Karpas-422 (cell line): ENCODE results near the gene L3MBTL4. TPM values are rescaled to one million over a fixed set of nuclear protein-coding genes. Genes with fewer than 3 reads are reported as not detected.
"Not testable (repeated sequence)": the region's sequence is repeated elsewhere in the genome, so short reads cannot be mapped to it uniquely, and the experiment has no call there.

Experiments used
- DNase-seq: peaks from one replicate; pipeline ENCODE4 v3.0.0-alpha.2; 2015
- H2AFZ ChIP-seq: fragments of 200-600 bp; sonication (generic); 2 replicates; pipeline ENCODE4 v1.6.1; 2014; ENCODE audit warnings: antibody characterized with exemption, low read length, mixed read lengths
- H3K27ac ChIP-seq: fragments of 200-600 bp; sonication (generic); 2 replicates; pipeline ENCODE4 v1.5.1; 2014; ENCODE audit warnings: mild to moderate bottlenecking, low read length, moderate library complexity
- H3K27me3 ChIP-seq: fragments of 200-600 bp; sonication (generic); 2 replicates; pipeline ENCODE4 v1.6.1; 2014; ENCODE audit warnings: low read length, mixed read lengths
- H3K36me3 ChIP-seq: fragments of 200-600 bp; sonication (generic); 2 replicates; pipeline ENCODE4 v1.6.1; 2014; ENCODE audit warnings: low read length, mixed read lengths; ENCODE audit not compliant: insufficient read depth
- H3K4me1 ChIP-seq: fragments of 200-600 bp; sonication (generic); 2 replicates; pipeline ENCODE4 v1.6.1; 2014; ENCODE audit warnings: mild to moderate bottlenecking, low read length, mixed read lengths
- H3K4me2 ChIP-seq: fragments of 200-600 bp; sonication (generic); 2 replicates; pipeline ENCODE4 v1.6.1; 2014; ENCODE audit warnings: low read length, low read depth, mild to moderate bottlenecking; ENCODE audit not compliant: poor library complexity, severe bottlenecking
- H3K4me3 ChIP-seq: fragments of 200-600 bp; sonication (generic); 2 replicates; pipeline ENCODE4 v1.5.1; 2014; ENCODE audit warnings: mild to moderate bottlenecking, antibody characterized with exemption, low read length, mixed read lengths
- H3K79me2 ChIP-seq: fragments of 200-600 bp; sonication (generic); 2 replicates; pipeline ENCODE4 v1.6.1; 2014; ENCODE audit warnings: mild to moderate bottlenecking, low read length, mixed read lengths
- H3K9ac ChIP-seq: fragments of 200-600 bp; sonication (generic); 2 replicates; pipeline ENCODE4 v1.6.0; 2014; ENCODE audit warnings: low read length
- H3K9me2 ChIP-seq: fragments of 200-600 bp; sonication (generic), shearing (Covaris generic); replicated peaks from 2 replicates; pipeline ENCODE4 v1.6.0; 2014; ENCODE audit warnings: mild to moderate bottlenecking, low read length, moderate library complexity; ENCODE audit not compliant: insufficient read depth
- H3K9me3 ChIP-seq: fragments of 300-700, 200-600 bp; sonication (generic); 2 replicates; pipeline ENCODE4 v1.6.1; 2014; ENCODE audit warnings: low read length, mixed read lengths
- H4K20me1 ChIP-seq: fragments of 200-600 bp; sonication (generic); 2 replicates; pipeline ENCODE4 v1.6.1; 2014; ENCODE audit warnings: mild to moderate bottlenecking, antibody characterized with exemption, low read length, low read depth; ENCODE audit not compliant: insufficient read depth
- total RNA-seq: library from RNA; depleted of rRNA; stranded (reverse); fragments of >200 nt; shearing (Covaris generic); gene quantifications from 2 replicates; pipeline ENCODE4 v1.2.3, GENCODE V29; 2014; ENCODE audit warnings: low replicate concordance

L3MBTL4 gene
- total RNA-seq, 1 experiment from 2014 or later: 15.2 TPM

GRCh38 chr18:6412933-6413472 lies 1.7 kb downstream of the L3MBTL4 start:
- no peak overlapping the region for H3K9ac ChIP-seq
- no peak overlapping the region for H3K4me3 ChIP-seq
- H3K36me3 ChIP-seq: no peaks in the 10 kb centered on the region
- no peaks in the 10 kb centered on the region for H3K4me1 ChIP-seq
- no peaks in the 10 kb centered on the region for H4K20me1 ChIP-seq
- no peaks in the 10 kb centered on the region for H3K9me3 ChIP-seq
- no peak overlapping the region for H2AFZ ChIP-seq
- no peaks in the 10 kb centered on the region for H3K79me2 ChIP-seq
- H3K4me2 ChIP-seq: no peak overlapping the region
- DNase-seq: no peak
- no peak overlapping the region for H3K27ac ChIP-seq
- no peaks in the 10 kb centered on the region for H3K9me2 ChIP-seq
- H3K27me3 ChIP-seq: no peaks in the 10 kb centered on the region

GRCh38 chr18:6411382-6411781 lies 3.3 kb downstream of the L3MBTL4 start:
- Histone ChIP-seq H3K27ac (no peak overlapping the region), H3K4me1 (no peaks in the 10 kb centered on the region), H3K9me2 (no peaks in the 10 kb centered on the region), H3K79me2 (no peaks in the 10 kb centered on the region), H3K4me2 (no peak overlapping the region), H3K36me3 (no peaks in the 10 kb centered on the region), H2AFZ (no peak overlapping the region), H3K9ac (no peak overlapping the region), H3K27me3 (no peaks in the 10 kb centered on the region), H3K9me3 (no peaks in the 10 kb centered on the region), H3K4me3 (no peak overlapping the region), H4K20me1 (no peaks in the 10 kb centered on the region)
- no peak for DNase-seq

DNA sequence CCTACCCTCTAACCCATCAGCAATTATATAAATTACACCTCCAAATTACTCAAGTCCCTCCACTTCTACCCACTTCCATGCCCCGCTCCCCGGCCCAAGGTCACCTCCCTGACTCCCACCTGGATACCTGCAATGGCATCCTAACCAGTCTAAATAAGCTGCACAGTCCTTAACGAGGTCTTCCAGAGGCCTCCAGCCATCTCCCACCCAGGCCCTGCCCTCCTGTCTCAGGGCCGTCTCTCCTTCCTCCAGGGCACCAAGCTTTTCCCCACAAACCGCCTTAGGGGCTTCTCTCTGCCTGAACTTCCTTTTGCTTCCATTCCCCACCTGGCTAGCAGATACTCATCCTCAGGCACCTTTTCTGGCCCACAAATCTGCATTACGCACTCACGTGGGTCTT lies 4.8 kb downstream of the L3MBTL4 start:
- Histone ChIP-seq H3K4me2 (no peak overlapping the region), H3K9me3 (no peaks in the 10 kb centered on the region), H3K36me3 (no peaks in the 10 kb centered on the region), H4K20me1 (no peaks in the 10 kb centered on the region), H3K4me1 (no peaks in the 10 kb centered on the region), H3K27ac (no peak overlapping the region), H3K79me2 (no peaks in the 10 kb centered on the region), H2AFZ (no peak overlapping the region), H3K9me2 (no peaks in the 10 kb centered on the region), H3K9ac (no peak overlapping the region), H3K4me3 (no peak overlapping the region), H3K27me3 (no peaks in the 10 kb centered on the region)
- no peak for DNase-seq

- not testable (repeated sequence) for H3K9ac ChIP-seq
Measured at GRCh38 chr18:6408543-6408942, 6.2 kb downstream of the L3MBTL4 start.

GRCh38 chr18:6406910-6407470 lies 7.7 kb downstream of the L3MBTL4 start:
- Histone ChIP-seq H3K4me2 (no peak overlapping the region), H3K27ac (no peak overlapping the region), H3K9ac (no peak overlapping the region), H3K9me3 (no peaks in the 10 kb centered on the region), H3K4me3 (no peak overlapping the region), H2AFZ (no peak overlapping the region), H3K27me3 (no peaks in the 10 kb centered on the region), H3K36me3 (no peaks in the 10 kb centered on the region), H4K20me1 (no peaks in the 10 kb centered on the region), H3K9me2 (no peaks in the 10 kb centered on the region), H3K4me1 (no peaks in the 10 kb centered on the region), H3K79me2 (no peaks in the 10 kb centered on the region)
- DNase-seq: no peak

More at GRCh38 chr18:6408543-6408942, 6.2 kb downstream of the L3MBTL4 start:
- not testable (repeated sequence) for H3K27me3 ChIP-seq, H3K4me3 ChIP-seq, H2AFZ ChIP-seq, H3K36me3 ChIP-seq, H3K4me1 ChIP-seq, H3K4me2 ChIP-seq, H4K20me1 ChIP-seq, DNase-seq, H3K27ac ChIP-seq, H3K79me2 ChIP-seq, H3K9me2 ChIP-seq, H3K9me3 ChIP-seq

DNA sequence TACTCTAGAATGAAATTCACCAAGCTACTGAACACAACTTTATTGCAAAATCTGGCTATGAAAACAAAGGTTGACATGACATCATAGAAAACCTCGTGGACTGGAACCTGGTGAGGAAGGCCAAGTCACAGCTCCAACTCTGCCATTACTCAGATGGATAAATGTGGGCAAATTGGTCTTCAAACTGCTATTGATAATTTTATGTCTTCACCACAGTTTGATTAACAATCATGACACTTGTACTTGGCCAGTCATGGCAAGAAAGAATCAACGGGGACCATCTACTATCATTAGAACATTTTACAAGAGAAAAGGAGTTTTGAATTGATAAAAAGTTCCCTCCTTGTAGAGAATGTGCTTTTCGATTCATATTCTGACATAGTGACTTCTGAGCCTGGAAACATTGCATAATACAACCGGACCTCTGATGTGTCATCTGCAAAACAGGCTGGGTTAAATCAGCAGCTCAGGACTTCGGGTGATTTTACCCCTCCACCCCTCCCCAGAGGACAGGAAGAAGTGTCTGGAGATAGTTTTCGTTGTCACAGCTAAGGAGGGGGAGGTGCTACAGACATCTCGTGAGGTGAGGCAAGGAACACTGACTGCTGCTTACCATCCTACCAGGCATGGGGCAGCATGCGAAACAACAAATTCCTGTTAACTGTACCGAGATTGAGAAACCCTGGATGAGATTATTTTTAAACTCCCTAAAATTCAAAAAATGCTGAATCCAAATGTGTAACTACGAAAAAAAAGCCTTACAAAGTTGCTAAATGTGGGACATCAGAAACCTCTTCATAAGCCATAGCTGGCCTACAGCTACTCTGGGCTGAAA lies 8.4 kb downstream of the L3MBTL4 start:
- H2AFZ ChIP-seq: no peak overlapping the region
- H4K20me1 ChIP-seq: no peaks in the 10 kb centered on the region
- H3K4me1 ChIP-seq: no peaks in the 10 kb centered on the region
- H3K27ac ChIP-seq: no peak overlapping the region
- DNase-seq: no peak
- no peak overlapping the region for H3K9ac ChIP-seq
- H3K36me3 ChIP-seq: no peaks in the 10 kb centered on the region
- H3K79me2 ChIP-seq: no peaks in the 10 kb centered on the region
- no peaks in the 10 kb centered on the region for H3K27me3 ChIP-seq
- no peaks in the 10 kb centered on the region for H3K9me2 ChIP-seq
- no peak overlapping the region for H3K4me3 ChIP-seq
- H3K9me3 ChIP-seq: no peaks in the 10 kb centered on the region
- H3K4me2 ChIP-seq: no peak overlapping the region

GRCh38 chr18:6405237-6406074 lies 9.3 kb downstream of the L3MBTL4 start:
- Histone ChIP-seq H3K36me3 (no peaks in the 10 kb centered on the region), H3K4me3 (no peak overlapping the region), H3K9me2 (no peaks in the 10 kb centered on the region), H4K20me1 (no peaks in the 10 kb centered on the region), H3K27ac (no peak overlapping the region), H3K79me2 (no peaks in the 10 kb centered on the region), H3K27me3 (no peaks in the 10 kb centered on the region), H3K9ac (no peak overlapping the region), H3K4me2 (no peak overlapping the region), H3K9me3 (no peaks in the 10 kb centered on the region), H2AFZ (no peak overlapping the region), H3K4me1 (no peaks in the 10 kb centered on the region)
- no peak for DNase-seq

DNA sequence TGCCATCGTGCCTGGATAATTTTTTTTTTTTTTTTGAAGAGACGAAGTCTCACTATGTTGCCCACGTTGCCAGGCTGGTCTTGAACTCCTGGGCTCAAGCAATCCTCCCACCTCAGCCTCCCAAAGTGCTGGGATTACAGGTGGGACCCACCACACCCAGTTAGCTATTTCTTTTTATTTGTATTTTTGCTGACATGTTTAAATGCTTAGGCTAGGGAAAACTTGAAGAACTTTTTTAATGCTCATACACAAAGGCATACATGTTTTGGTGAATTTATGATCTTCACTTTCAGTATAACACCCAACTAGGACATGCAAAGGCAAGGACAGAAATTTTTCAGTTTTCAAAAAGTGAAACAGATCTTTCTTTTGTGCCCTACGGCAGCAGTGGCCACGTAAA lies 9.9 kb downstream of the L3MBTL4 start:
- Histone ChIP-seq H3K36me3 (no peaks in the 10 kb centered on the region), H3K9me3 (no peaks in the 10 kb centered on the region), H3K4me2 (no peak overlapping the region), H3K9me2 (no peaks in the 10 kb centered on the region), H3K79me2 (no peaks in the 10 kb centered on the region), H3K27ac (no peak overlapping the region), H3K27me3 (no peaks in the 10 kb centered on the region), H4K20me1 (no peaks in the 10 kb centered on the region), H3K9ac (no peak overlapping the region), H3K4me1 (no peaks in the 10 kb centered on the region), H2AFZ (no peak overlapping the region), H3K4me3 (no peak overlapping the region)
- DNase-seq: no peak
